Measurements from ENCODE around the gene TP53I11. TPM values are rescaled to one million over a fixed set of nuclear protein-coding genes. Genes with fewer than 3 reads are reported as not detected.

The TP53I11 gene
- total RNA-seq, 1 donor from 2014 or later, result 23.1 TPM

DNA sequence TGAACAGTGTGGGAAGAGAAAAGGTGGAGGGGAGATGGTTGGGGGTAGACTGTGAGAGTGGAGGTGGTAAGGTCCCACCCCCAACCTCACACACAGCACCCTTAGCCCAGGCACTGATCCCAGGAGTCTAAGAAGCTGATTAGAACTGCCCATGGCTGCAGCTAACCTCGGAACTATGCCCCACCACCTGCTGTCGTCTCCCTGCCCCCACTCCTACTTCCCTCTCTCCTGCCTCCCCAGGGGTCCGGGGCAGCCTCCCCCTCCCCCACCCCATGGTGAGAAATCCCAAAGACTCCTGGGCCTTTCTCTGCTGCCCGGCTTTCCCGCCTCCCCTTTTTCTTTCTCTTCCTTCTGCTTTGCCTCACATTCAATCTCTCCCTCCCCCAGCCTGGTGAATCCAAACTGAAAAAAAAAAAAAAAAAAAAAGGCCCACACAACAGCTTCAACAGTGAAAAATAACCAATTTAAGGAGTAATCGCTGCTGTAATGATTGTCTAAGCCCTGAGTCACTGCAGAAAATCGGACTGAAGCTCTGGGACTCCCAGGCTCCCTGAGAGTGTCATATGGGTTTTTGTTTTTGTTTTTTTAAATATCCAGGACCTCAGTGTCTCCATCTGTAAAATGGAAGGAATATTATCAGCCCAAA lies 9.6 kb upstream of the TP53I11 start:
- no peaks in the 10 kb centered on the region for H3K79me2 ChIP-seq (ENCODE audit: low read depth)
- no peak overlapping the region for H3K9ac ChIP-seq
- H3K27ac ChIP-seq, result peak overlapping the region; percentile 66
- H3K36me3 ChIP-seq, result no peaks in the 10 kb centered on the region
- TF ChIP-seq EZH2 (IDR thresholded peaks at IDR 0.05) (no peak), EZH2phosphoT487 (IDR thresholded peaks at IDR 0.05) (no peak)
- TF ChIP-seq, protein P1, sequence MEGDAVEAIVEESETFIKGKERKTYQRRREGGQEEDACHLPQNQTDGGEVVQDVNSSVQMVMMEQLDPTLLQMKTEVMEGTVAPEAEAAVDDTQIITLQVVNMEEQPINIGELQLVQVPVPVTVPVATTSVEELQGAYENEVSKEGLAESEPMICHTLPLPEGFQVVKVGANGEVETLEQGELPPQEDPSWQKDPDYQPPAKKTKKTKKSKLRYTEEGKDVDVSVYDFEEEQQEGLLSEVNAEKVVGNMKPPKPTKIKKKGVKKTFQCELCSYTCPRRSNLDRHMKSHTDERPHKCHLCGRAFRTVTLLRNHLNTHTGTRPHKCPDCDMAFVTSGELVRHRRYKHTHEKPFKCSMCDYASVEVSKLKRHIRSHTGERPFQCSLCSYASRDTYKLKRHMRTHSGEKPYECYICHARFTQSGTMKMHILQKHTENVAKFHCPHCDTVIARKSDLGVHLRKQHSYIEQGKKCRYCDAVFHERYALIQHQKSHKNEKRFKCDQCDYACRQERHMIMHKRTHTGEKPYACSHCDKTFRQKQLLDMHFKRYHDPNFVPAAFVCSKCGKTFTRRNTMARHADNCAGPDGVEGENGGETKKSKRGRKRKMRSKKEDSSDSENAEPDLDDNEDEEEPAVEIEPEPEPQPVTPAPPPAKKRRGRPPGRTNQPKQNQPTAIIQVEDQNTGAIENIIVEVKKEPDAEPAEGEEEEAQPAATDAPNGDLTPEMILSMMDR (IDR thresholded peaks at IDR 0.05), result no peak
- H3K9me3 ChIP-seq (ENCODE audit: low read depth), result no peaks in the 10 kb centered on the region
- peaks cover 64% of the 10 kb centered on the region for H3K4me1 Mint-ChIP-seq
- no peak overlapping the region for H3K4me3 ChIP-seq
- DNase-seq (ENCODE audit: low spot score), result no peak
- H3K4me2 ChIP-seq, result peak overlapping the region; percentile 32
- no peaks in the 10 kb centered on the region for H3K9me3 Mint-ChIP-seq
- H2AFZ ChIP-seq (replicated peaks), result no peak overlapping the region
- H3F3A ChIP-seq (ENCODE audit: low read depth), result peaks cover 78% of the 10 kb centered on the region
- H3K4me3 Mint-ChIP-seq, result peak overlapping the region; percentile 48
- H3K36me3 Mint-ChIP-seq, result no peaks in the 10 kb centered on the region
- H4K20me1 ChIP-seq (ENCODE audit: low read depth), result no peaks in the 10 kb centered on the region
- peaks cover 70% of the 10 kb centered on the region for H3K4me1 ChIP-seq
- H3K27me3 ChIP-seq, result peaks cover 21% of the 10 kb centered on the region
- peaks cover 25% of the 10 kb centered on the region for H3K27me3 Mint-ChIP-seq (ENCODE audit: insufficient read depth, low read depth)
- H3K27ac Mint-ChIP-seq, result no peak overlapping the region

DNA sequence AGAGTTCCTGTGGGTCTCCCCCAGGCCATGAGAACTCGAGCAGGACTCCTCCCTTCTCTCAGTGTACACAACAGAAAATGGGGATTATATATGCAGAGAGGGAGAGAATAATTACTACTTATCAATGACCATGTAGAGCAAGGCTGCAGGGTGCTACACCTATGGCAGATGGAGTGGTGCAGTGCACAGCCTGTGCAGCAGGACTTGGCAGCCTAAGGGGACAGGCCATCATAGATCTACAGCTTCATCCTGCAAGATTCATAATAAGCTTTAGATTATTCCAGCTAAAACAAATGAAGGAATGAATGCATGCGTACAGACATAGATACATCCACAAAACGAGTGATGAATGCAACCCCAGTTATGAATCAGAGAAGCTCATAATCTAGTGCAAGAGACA lies 8.4 kb upstream of the TP53I11 start:
- Mint-ChIP-seq H3K4me1 (peaks cover 68% of the 10 kb centered on the region), H3K36me3 (no peaks in the 10 kb centered on the region), H3K27me3 (ENCODE audit: insufficient read depth, low read depth) (peaks cover 28% of the 10 kb centered on the region), H3K4me3 (peak overlapping the region; percentile 51), H3K9me3 (no peaks in the 10 kb centered on the region), H3K27ac (peak overlapping the region; percentile 39)
- Histone ChIP-seq H3F3A (ENCODE audit: low read depth) (peaks cover 70% of the 10 kb centered on the region), H3K4me1 (peaks cover 70% of the 10 kb centered on the region), H3K4me3 (no peak overlapping the region), H3K9me3 (ENCODE audit: low read depth) (no peaks in the 10 kb centered on the region), H3K79me2 (ENCODE audit: low read depth) (no peaks in the 10 kb centered on the region), H4K20me1 (ENCODE audit: low read depth) (no peaks in the 10 kb centered on the region), H3K4me2 (no peak overlapping the region), H2AFZ (replicated peaks) (no peak overlapping the region), H3K27me3 (peaks cover 21% of the 10 kb centered on the region), H3K27ac (no peak overlapping the region), H3K36me3 (no peaks in the 10 kb centered on the region), H3K9ac (no peak overlapping the region)
- no peak for DNase-seq (ENCODE audit: low spot score)
- TF ChIP-seq, protein P1 (IDR thresholded peaks at IDR 0.05), result no peak
- TF ChIP-seq EZH2phosphoT487 (IDR thresholded peaks at IDR 0.05), result no peak
- TF ChIP-seq EZH2 (IDR thresholded peaks at IDR 0.05), result no peak

DNA sequence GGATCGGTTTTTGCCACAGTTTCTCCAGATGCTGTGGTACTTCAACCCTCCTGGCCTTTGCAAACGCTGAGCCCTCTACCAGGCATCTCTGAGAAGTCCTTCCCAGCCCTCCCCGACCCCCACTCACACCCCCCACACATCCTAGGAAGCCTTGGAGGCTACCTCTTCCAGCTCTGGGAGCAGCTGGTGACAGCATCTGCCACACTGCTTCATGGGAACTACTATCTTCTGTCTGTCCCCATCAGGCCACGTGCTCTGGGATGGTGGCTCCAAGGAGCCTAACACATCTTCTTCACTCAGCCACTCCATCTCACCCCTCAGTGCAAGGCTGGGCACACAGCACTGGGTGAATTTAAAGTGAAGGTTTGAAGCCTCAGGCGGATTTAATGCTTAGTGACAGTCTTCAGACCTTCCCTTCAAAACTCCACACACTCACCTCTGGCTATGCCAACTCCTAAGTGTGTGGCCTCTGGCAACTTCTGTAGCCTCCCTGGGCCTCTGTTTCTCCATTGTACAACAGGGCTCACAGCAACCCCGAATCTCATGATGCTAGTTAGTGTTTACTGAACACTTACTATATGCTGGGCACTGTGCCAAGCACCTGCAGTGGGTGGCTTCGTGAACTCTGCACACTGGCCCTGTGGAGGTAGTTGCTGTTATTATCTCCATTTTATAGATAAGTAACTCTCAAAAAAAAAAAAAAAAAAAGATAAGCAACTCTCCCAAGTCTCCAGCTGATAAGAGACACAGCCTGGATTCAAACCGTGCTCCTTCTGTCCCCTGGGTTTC lies 7.3 kb upstream of the TP53I11 start:
- H3K27me3 Mint-ChIP-seq (ENCODE audit: insufficient read depth, low read depth), result peaks cover 28% of the 10 kb centered on the region
- Histone ChIP-seq H3K36me3 (no peaks in the 10 kb centered on the region), H3K79me2 (ENCODE audit: low read depth) (no peaks in the 10 kb centered on the region), H2AFZ (replicated peaks) (no peak overlapping the region), H3K4me3 (no peak overlapping the region), H4K20me1 (ENCODE audit: low read depth) (no peaks in the 10 kb centered on the region), H3K27ac (no peak overlapping the region), H3K27me3 (peaks cover 21% of the 10 kb centered on the region), H3K9ac (no peak overlapping the region), H3K9me3 (ENCODE audit: low read depth) (no peaks in the 10 kb centered on the region), H3K4me1 (peaks cover 65% of the 10 kb centered on the region), H3K4me2 (peak overlapping the region; percentile 74), H3F3A (ENCODE audit: low read depth) (peaks cover 67% of the 10 kb centered on the region)
- DNase-seq (ENCODE audit: low spot score), result no peak
- H3K27ac Mint-ChIP-seq, result no peak overlapping the region
- TF ChIP-seq EZH2phosphoT487 (IDR thresholded peaks at IDR 0.05) (no peak), EZH2 (IDR thresholded peaks at IDR 0.05) (no peak)
- TF ChIP-seq, protein P1 (IDR thresholded peaks at IDR 0.05), result no peak
- no peaks in the 10 kb centered on the region for H3K9me3 Mint-ChIP-seq
- H3K36me3 Mint-ChIP-seq, result no peaks in the 10 kb centered on the region
- peak overlapping the region; percentile 30 for H3K4me3 Mint-ChIP-seq
- H3K4me1 Mint-ChIP-seq, result peaks cover 68% of the 10 kb centered on the region

Measured in neural progenitor cell (in vitro differentiated cells).